HEK293 (cell line): ENCODE data around the gene SFRP5.

Experiments
- CTCF ChIA-PET: fragments of 350-600 bp; formaldehyde crosslinking; extraction: SDS; loops from one replicate; lab custom pipeline; 2021; ENCODE audit warnings: antibody characterized with exemption; lab: Yijun Ruan, JAX
- POLR2A ChIA-PET: fragments of 300-600 bp; formaldehyde crosslinking; extraction: SDS; loops from one replicate; lab custom pipeline; 2020; ENCODE audit warnings: antibody characterized with exemption, inconsistent platforms; lab: Yijun Ruan, JAX
- H3K27ac ChIP-seq: fragments of 200-500 bp; sonication (Bioruptor generic); 2 replicates; pipeline ENCODE4 v1.5.1; 2014; ENCODE audit warnings: low read depth, low read length, control low read depth, inconsistent platforms; ENCODE audit errors: extremely low read depth
- H3K36me3 ChIP-seq, 2 experiments: fragments of 200-500 bp in 1 of 2; sonication (Bioruptor generic) in 1 of 2; 1 replicate in 1 of 2; 2 replicates in 1 of 2; pipeline ENCODE4 v1.5.1; 2014 to 2017; ENCODE audit warnings: inconsistent platforms in 2 of 2, low read length in 2 of 2; ENCODE audit not compliant: control insufficient read depth in 2 of 2, insufficient read depth in 1 of 2
- H3K4me1 ChIP-seq: fragments of 200-500 bp; sonication (Bioruptor generic); 2 replicates; pipeline ENCODE4 v1.5.1; 2014; ENCODE audit warnings: mild to moderate bottlenecking, low read length, inconsistent platforms; ENCODE audit not compliant: control insufficient read depth, insufficient read depth
- H3K4me3 ChIP-seq: 2 replicates; pipeline ENCODE4 v1.5.1; 2011; ENCODE audit warnings: low read depth, mild to moderate bottlenecking, control low read depth, low read length, moderate library complexity
- H3K9me3 ChIP-seq: fragments of 200-500 bp; sonication (Bioruptor generic); 2 replicates; pipeline ENCODE4 v1.5.1; 2014; ENCODE audit warnings: low read depth, low read length, inconsistent platforms; ENCODE audit not compliant: control insufficient read depth, insufficient read depth
- KLF8 ChIP-seq: fragments of 450-650 bp; formaldehyde crosslinking; IDR thresholded peaks from 2 replicates; pipeline ENCODE4 v1.5.1; 2016; ENCODE audit warnings: missing biosample characterization, missing genetic modification characterization
- SCRT2 ChIP-seq: fragments of 450-650 bp; formaldehyde crosslinking; IDR thresholded peaks from 2 replicates; pipeline ENCODE4 v1.5.1; 2016; ENCODE audit warnings: missing biosample characterization, missing genetic modification characterization
- SP2 ChIP-seq: fragments of 450-650 bp; formaldehyde crosslinking; IDR thresholded peaks from 2 replicates; pipeline ENCODE4 v1.5.1; 2016; ENCODE audit warnings: missing biosample characterization, missing genetic modification characterization
- ZBTB44 ChIP-seq: fragments of 450-650 bp; IDR thresholded peaks from 2 replicates; pipeline ENCODE4 v1.5.1; 2018; ENCODE audit warnings: missing biosample characterization, mild to moderate bottlenecking, missing genetic modification characterization
- ZBTB7A ChIP-seq: fragments of 450-650 bp; formaldehyde crosslinking; IDR thresholded peaks from 2 replicates; pipeline ENCODE4 v1.5.1; 2016; ENCODE audit warnings: low read depth, missing biosample characterization, missing genetic modification characterization
- ZNF155 ChIP-seq: fragments of 450-650 bp; formaldehyde crosslinking; IDR thresholded peaks from 2 replicates; pipeline ENCODE4 v1.5.1; 2016; ENCODE audit warnings: missing biosample characterization, missing genetic modification characterization
- ZNF169 ChIP-seq: fragments of 450-650 bp; formaldehyde crosslinking; IDR thresholded peaks from 2 replicates; pipeline ENCODE4 v1.5.1; 2016; ENCODE audit warnings: missing biosample characterization, missing genetic modification characterization
- ZNF18 ChIP-seq: fragments of 450-650 bp; formaldehyde crosslinking; IDR thresholded peaks from 2 replicates; pipeline ENCODE4 v1.5.1; 2016; ENCODE audit warnings: missing biosample characterization, missing genetic modification characterization
- ZNF211 ChIP-seq: fragments of 450-650 bp; formaldehyde crosslinking; IDR thresholded peaks from 2 replicates; pipeline ENCODE4 v1.5.1; 2016; ENCODE audit warnings: low read depth, missing biosample characterization, missing genetic modification characterization
- ZNF23 ChIP-seq: fragments of 450-650 bp; formaldehyde crosslinking; IDR thresholded peaks from 2 replicates; pipeline ENCODE4 v1.5.1; 2016; ENCODE audit warnings: missing biosample characterization, missing genetic modification characterization, borderline replicate concordance
- ZNF292 ChIP-seq: fragments of 450-650 bp; formaldehyde crosslinking; IDR thresholded peaks from 2 replicates; pipeline ENCODE4 v1.5.1; 2016; ENCODE audit warnings: low read depth, missing biosample characterization, missing genetic modification characterization, borderline replicate concordance
- ZNF335 ChIP-seq: fragments of 450-650 bp; formaldehyde crosslinking; conservative IDR thresholded peaks from 2 replicates; pipeline ENCODE4 v1.5.1; 2016; ENCODE audit warnings: missing biosample characterization, missing genetic modification characterization
- ZNF350 ChIP-seq: fragments of 450-650 bp; formaldehyde crosslinking; IDR thresholded peaks from 2 replicates; pipeline ENCODE4 v1.5.0; 2017; ENCODE audit warnings: missing biosample characterization, mild to moderate bottlenecking, missing genetic modification characterization
- ZNF529 ChIP-seq: fragments of 450-650 bp; formaldehyde crosslinking; IDR thresholded peaks from 2 replicates; pipeline ENCODE4 v1.5.1; 2017; ENCODE audit warnings: missing genetic modification characterization, missing biosample characterization; ENCODE audit not compliant: insufficient replicate concordance
- ZNF548 ChIP-seq: fragments of 450-650 bp; formaldehyde crosslinking; IDR thresholded peaks from 2 replicates; pipeline ENCODE4 v1.5.1; 2016; ENCODE audit warnings: missing biosample characterization, missing genetic modification characterization
- ZNF610 ChIP-seq: fragments of 450-650 bp; formaldehyde crosslinking; IDR thresholded peaks from 2 replicates; pipeline ENCODE4 v1.5.1; 2016; ENCODE audit warnings: missing biosample characterization, missing genetic modification characterization, borderline replicate concordance
- ZNF660 ChIP-seq: fragments of 450-650 bp; IDR thresholded peaks from 2 replicates; pipeline ENCODE4 v1.5.1; 2018; ENCODE audit warnings: missing biosample characterization, mild to moderate bottlenecking, missing genetic modification characterization
- ZNF664 ChIP-seq: fragments of 450-650 bp; formaldehyde crosslinking; IDR thresholded peaks from 2 replicates; pipeline ENCODE4 v1.5.1; 2016; ENCODE audit warnings: missing biosample characterization, missing genetic modification characterization
- ZNF701 ChIP-seq: fragments of 450-650 bp; formaldehyde crosslinking; IDR thresholded peaks from 2 replicates; pipeline ENCODE4 v1.5.1; 2016; ENCODE audit warnings: missing biosample characterization, missing genetic modification characterization
- ZNF707 ChIP-seq: fragments of 450-650 bp; formaldehyde crosslinking; IDR thresholded peaks from 2 replicates; pipeline ENCODE4 v1.5.1; 2016; ENCODE audit warnings: missing biosample characterization, missing genetic modification characterization
- ZNF777 ChIP-seq: fragments of 450-650 bp; formaldehyde crosslinking; IDR thresholded peaks from 2 replicates; pipeline ENCODE4 v1.5.1; 2017; ENCODE audit warnings: missing biosample characterization, missing genetic modification characterization, borderline replicate concordance
- ZSCAN18 ChIP-seq: fragments of 450-650 bp; formaldehyde crosslinking; IDR thresholded peaks from 2 replicates; pipeline ENCODE4 v1.5.1; 2016; ENCODE audit warnings: missing biosample characterization, missing genetic modification characterization
- ZSCAN5A ChIP-seq: fragments of 450-650 bp; formaldehyde crosslinking; IDR thresholded peaks from 2 replicates; pipeline ENCODE4 v1.5.1; 2016; ENCODE audit warnings: missing biosample characterization, missing genetic modification characterization

Gene SFRP5

GRCh38 chr10:97760461-97761257 is 11.1 kb downstream of the SFRP5 start:
- ChIA-PET CTCF (interaction anchor here (1.1 to 5.5 kb wide), 5 partner anchors 11 to 281 kb away, joined by 3 to 36 read pairs (median 4); no protein-coding TSS in a partner anchor), POLR2A (no interaction called here)
- Histone ChIP-seq H3K4me3 (no peak overlapping the region), H3K9me3 (no peaks in the 10 kb centered on the region), H3K27ac (no peak overlapping the region), H3K36me3 (peaks cover 0 to 55% of the 10 kb centered on the region in 2 experiments; a peak in 2 of 3 replicates), H3K4me1 (no peaks in the 10 kb centered on the region)
- TF ChIP-seq SCRT2 = no peak
- no peak for TF ChIP-seq ZNF777 (tag by site-specific recombination)
- TF ChIP-seq ZNF548 (tag by site-specific recombination) = no peak
- no peak for TF ChIP-seq ZBTB44
- no peak for TF ChIP-seq ZNF335 (tag by site-specific recombination)
- TF ChIP-seq ZNF23 (tag by site-specific recombination) = no peak
- no peak for TF ChIP-seq ZNF292
- no peak for TF ChIP-seq ZNF169 (tag by site-specific recombination)
- TF ChIP-seq ZBTB7A (tag by site-specific recombination) = no peak
- no peak for TF ChIP-seq ZNF18 (tag by site-specific recombination)
- no peak for TF ChIP-seq ZSCAN5A (tag by site-specific recombination)
- TF ChIP-seq ZSCAN18 = no peak
- TF ChIP-seq SP2 (tag by site-specific recombination) = no peak
- TF ChIP-seq ZNF350 (tag by site-specific recombination) = no peak
- TF ChIP-seq ZNF610 = no peak
- no peak for TF ChIP-seq ZNF701 (tag by site-specific recombination)
- no peak for TF ChIP-seq ZNF707
- TF ChIP-seq ZNF664 (tag by site-specific recombination) = no peak
- no peak for TF ChIP-seq KLF8 (tag by site-specific recombination)

GRCh38 chr10:97759946-97760345 is 11.9 kb downstream of the SFRP5 start:
- Histone ChIP-seq H3K27ac (no peak overlapping the region), H3K36me3 (peaks cover 4 to 62% of the 10 kb centered on the region in 2 experiments), H3K9me3 (no peaks in the 10 kb centered on the region), H3K4me3 (no peak overlapping the region), H3K4me1 (no peaks in the 10 kb centered on the region)
- TF ChIP-seq ZNF155 (tag by site-specific recombination) (no peak), ZNF529 (tag by site-specific recombination) (no peak), ZNF660 (tag by site-specific recombination) (no peak), ZNF211 (tag by site-specific recombination) (no peak)
- POLR2A ChIA-PET = interaction anchor here (0.6 kb wide), 1 partner anchor 1722 kb away, joined by 4 read pairs; no protein-coding TSS in a partner anchor
- CTCF ChIA-PET = interaction anchor here (0.7 to 5.5 kb wide), 7 partner anchors 10 to 943 kb away, joined by 3 to 36 read pairs (median 4); no protein-coding TSS in a partner anchor
